Breast epithelium (tissue), 4 donors: ENCODE results near the gene NDUFAF8. TPM values are rescaled to one million over a fixed set of nuclear protein-coding genes. Genes with fewer than 3 reads are reported as not detected.

Source experiments
- DNase-seq, 2 donors: peaks; one replicate each; pipeline ENCODE4 v3.0.0-alpha.2; 2019; ENCODE audit warnings: low spot score in 2 of 2
- H3K27ac ChIP-seq, 2 donors: fragments of 200-600 bp; sonication (generic) in 1 of 2; one replicate each; pipeline ENCODE4 v1.5.1; 2016 to 2019; ENCODE audit warnings: mild to moderate bottlenecking in 1 of 2
- H3K27me3 ChIP-seq, 2 donors: fragments of 200-600 bp; sonication (generic) in 1 of 2; one replicate each; pipeline versions ENCODE4 v1.5.1 to v1.6.0; 2017 to 2019; ENCODE audit warnings: control low read depth in 1 of 2, mild to moderate bottlenecking in 1 of 2
- H3K36me3 ChIP-seq: fragments of 200-600 bp; one replicate; pipeline ENCODE4 v1.5.1; 2019
- H3K4me1 ChIP-seq, 2 donors: fragments of 200-600 bp; sonication (generic); one replicate each; pipeline ENCODE4 v1.5.1; 2016 to 2019; ENCODE audit warnings: control low read depth in 1 of 2
- H3K4me3 ChIP-seq, 3 donors: fragments of 200-600 bp; sonication (generic); 1 replicate in 2 of 3; 2 replicates in 1 of 3; pipeline ENCODE4 v1.5.1; 2016 to 2019; ENCODE audit warnings: mild to moderate bottlenecking in 3 of 3, moderate library complexity in 2 of 3
- H3K9me3 ChIP-seq, 2 donors: fragments of 200-600 bp; sonication (generic) in 1 of 2; one replicate each; pipeline ENCODE4 v1.5.1; 2016 to 2019; ENCODE audit warnings: control low read depth in 1 of 2
- CTCF ChIP-seq, 3 donors: fragments of 450-650 bp; IDR thresholded peaks; one replicate each; pipeline ENCODE4 v1.5.1; 2016 to 2017; ENCODE audit warnings: antibody characterized with exemption in 3 of 3, mild to moderate bottlenecking in 3 of 3, moderate library complexity in 3 of 3
- POLR2A ChIP-seq: fragments of 450-650 bp; IDR thresholded peaks from one replicate; pipeline ENCODE4 v1.6.1; 2016; ENCODE audit warnings: antibody characterized with exemption, mild to moderate bottlenecking, moderate library complexity
- POLR2AphosphoS5 ChIP-seq, 3 donors: sonication (generic); formaldehyde crosslinking; IDR thresholded peaks; one replicate each; pipeline ENCODE4 v1.6.1; 2017; ENCODE audit warnings: antibody characterized with exemption in 3 of 3
- intact Hi-C: fragments of 100-400 bp; cut with DNase I; formaldehyde crosslinking; loops from one replicate; pipeline ENCODE4 v1.15.1; 2023; ENCODE audit warnings: low total_unique reads
- total RNA-seq, 3 donors: library from RNA; depleted of rRNA; stranded (reverse); fragments of >200 nt; gene quantifications; one replicate each; pipeline ENCODE4 v1.1.0, GENCODE V29; 2016

NDUFAF8 gene
- total RNA-seq, 3 donors from 2014 or later: 34.2 to 39.7 (median 35.2) TPM

- no peak for TF ChIP-seq POLR2AphosphoS5 (IDR thresholded peaks at IDR 0.05)
- TF ChIP-seq CTCF (IDR thresholded peaks at IDR 0.05): no peak
- TF ChIP-seq POLR2A: no peak
- intact Hi-C loops: no loop called here
- no peaks in the 10 kb centered on the region for H3K4me1 ChIP-seq
- DNase-seq: no peak
- no peaks in the 10 kb centered on the region for H3K27me3 ChIP-seq
- H3K9me3 ChIP-seq: no peaks in the 10 kb centered on the region
- H3K27ac ChIP-seq: no peak overlapping the region
- no peaks in the 10 kb centered on the region for H3K36me3 ChIP-seq
- no peak overlapping the region for H3K4me3 ChIP-seq
Measured at GRCh38 chr17:81261096-81261495, 22.0 kb downstream of the NDUFAF8 start.

GRCh38 chr17:81261582-81262336 lies 22.6 kb downstream of the NDUFAF8 start:
- no peak overlapping the region for H3K4me3 ChIP-seq
- no peaks in the 10 kb centered on the region for H3K9me3 ChIP-seq
- no peaks in the 10 kb centered on the region for H3K4me1 ChIP-seq
- no peaks in the 10 kb centered on the region for H3K36me3 ChIP-seq
- no peaks in the 10 kb centered on the region for H3K27me3 ChIP-seq
- DNase-seq: no peak
- H3K27ac ChIP-seq: no peak overlapping the region
- TF ChIP-seq POLR2A (no peak), CTCF (IDR thresholded peaks at IDR 0.05) (no peak), POLR2AphosphoS5 (IDR thresholded peaks at IDR 0.05) (no peak)
- intact Hi-C loops: no loop called here

- no peaks in the 10 kb centered on the region for H3K36me3 ChIP-seq
- intact Hi-C loops: no loop called here
- no peak overlapping the region for H3K4me3 ChIP-seq
- TF ChIP-seq CTCF (IDR thresholded peaks at IDR 0.05): no peak
- no peak for TF ChIP-seq POLR2A
- TF ChIP-seq POLR2AphosphoS5 (IDR thresholded peaks at IDR 0.05): no peak
- H3K27ac ChIP-seq: no peak overlapping the region
- no peaks in the 10 kb centered on the region for H3K4me1 ChIP-seq
- H3K27me3 ChIP-seq: no peaks in the 10 kb centered on the region
- no peak for DNase-seq
- H3K9me3 ChIP-seq: no peaks in the 10 kb centered on the region
Measured at GRCh38 chr17:81263371-81264181, 24.5 kb downstream of the NDUFAF8 start.

- H3K4me3 ChIP-seq: no peak overlapping the region
- no peak for DNase-seq
- H3K27me3 ChIP-seq: no peaks in the 10 kb centered on the region
- no peak overlapping the region for H3K27ac ChIP-seq
- H3K9me3 ChIP-seq: no peaks in the 10 kb centered on the region
- no peaks in the 10 kb centered on the region for H3K36me3 ChIP-seq
- intact Hi-C loops: no loop called here
- H3K4me1 ChIP-seq: no peaks in the 10 kb centered on the region
- TF ChIP-seq POLR2AphosphoS5 (IDR thresholded peaks at IDR 0.05): no peak
- no peak for TF ChIP-seq CTCF (IDR thresholded peaks at IDR 0.05)
- TF ChIP-seq POLR2A: no peak
Measured at GRCh38 chr17:81264640-81265039, 25.5 kb downstream of the NDUFAF8 start.

GRCh38 chr17:81265576-81265975 lies 26.5 kb downstream of the NDUFAF8 start:
- H3K27me3 ChIP-seq: no peaks in the 10 kb centered on the region
- intact Hi-C loops: no loop called here
- H3K9me3 ChIP-seq: no peaks in the 10 kb centered on the region
- TF ChIP-seq POLR2AphosphoS5 (IDR thresholded peaks at IDR 0.05): no peak
- H3K4me1 ChIP-seq: no peaks in the 10 kb centered on the region
- H3K4me3 ChIP-seq: no peak overlapping the region
- no peak overlapping the region for H3K27ac ChIP-seq
- H3K36me3 ChIP-seq: no peaks in the 10 kb centered on the region
- DNase-seq: no peak
